ENCODE results near the gene CNOT1.

- no peak for TF ChIP-seq TAF1 (IDR thresholded peaks at IDR 0.05; ENCODE audit: low read depth, low read length)
- no peak for TF ChIP-seq POLR2A (IDR thresholded peaks at IDR 0.05; ENCODE audit: low read depth, low read length)
Observed at GRCh38 chr16:58670177-58670576, 40.6 kb upstream of the CNOT1 start.
